Measurements from ENCODE around the gene BICRAL.
A peak's percentile ranks its signal among the peaks of the same experiment; 100 is the strongest.

BICRAL gene

DNA sequence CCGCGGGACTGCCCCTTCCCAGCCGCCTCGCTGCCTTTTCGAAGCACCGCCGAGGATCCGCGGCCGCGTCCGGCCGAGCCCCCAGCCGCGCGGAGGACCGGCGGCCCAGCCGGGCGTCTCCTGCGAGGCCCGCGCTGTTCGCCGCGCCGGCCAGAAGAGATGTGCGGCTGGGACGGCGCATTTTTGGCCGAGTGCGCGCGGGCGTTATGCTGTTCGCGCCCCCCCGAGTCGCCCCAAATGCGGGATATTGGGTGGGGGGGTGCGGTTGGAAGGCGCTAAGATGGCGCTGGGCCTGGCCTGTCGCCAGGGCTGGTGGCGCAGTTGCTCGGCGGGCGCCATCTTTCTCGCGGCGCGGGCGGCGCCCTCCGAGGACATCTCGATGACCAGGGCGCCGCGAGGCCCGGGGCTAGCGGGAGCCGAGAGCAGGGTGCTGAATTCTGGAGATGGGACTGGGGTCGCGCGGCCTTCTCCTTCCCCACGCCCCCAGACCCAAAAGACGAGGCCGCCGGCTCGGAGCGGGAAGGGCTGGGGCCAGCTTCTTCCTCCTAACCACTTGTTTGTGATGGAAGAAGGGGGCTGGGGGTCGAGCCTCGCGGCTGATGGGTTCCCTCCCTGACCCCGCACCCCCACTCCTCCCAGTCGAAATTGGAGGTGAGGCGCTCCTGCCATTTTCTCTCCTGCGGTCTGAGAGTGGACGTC is 1.5 kb downstream of the BICRAL start:
- TF ChIP-seq, protein P1, sequence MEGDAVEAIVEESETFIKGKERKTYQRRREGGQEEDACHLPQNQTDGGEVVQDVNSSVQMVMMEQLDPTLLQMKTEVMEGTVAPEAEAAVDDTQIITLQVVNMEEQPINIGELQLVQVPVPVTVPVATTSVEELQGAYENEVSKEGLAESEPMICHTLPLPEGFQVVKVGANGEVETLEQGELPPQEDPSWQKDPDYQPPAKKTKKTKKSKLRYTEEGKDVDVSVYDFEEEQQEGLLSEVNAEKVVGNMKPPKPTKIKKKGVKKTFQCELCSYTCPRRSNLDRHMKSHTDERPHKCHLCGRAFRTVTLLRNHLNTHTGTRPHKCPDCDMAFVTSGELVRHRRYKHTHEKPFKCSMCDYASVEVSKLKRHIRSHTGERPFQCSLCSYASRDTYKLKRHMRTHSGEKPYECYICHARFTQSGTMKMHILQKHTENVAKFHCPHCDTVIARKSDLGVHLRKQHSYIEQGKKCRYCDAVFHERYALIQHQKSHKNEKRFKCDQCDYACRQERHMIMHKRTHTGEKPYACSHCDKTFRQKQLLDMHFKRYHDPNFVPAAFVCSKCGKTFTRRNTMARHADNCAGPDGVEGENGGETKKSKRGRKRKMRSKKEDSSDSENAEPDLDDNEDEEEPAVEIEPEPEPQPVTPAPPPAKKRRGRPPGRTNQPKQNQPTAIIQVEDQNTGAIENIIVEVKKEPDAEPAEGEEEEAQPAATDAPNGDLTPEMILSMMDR (conservative IDR thresholded peaks at IDR 0.05; ENCODE audit: low read depth, low read length), result no peak; the same call in 1 of the 2 replicates
- Histone ChIP-seq H3K4me1 (ENCODE audit: low read depth, poor library complexity, severe bottlenecking) (peaks cover 45% of the 10 kb centered on the region), H4K20me1 (ENCODE audit: insufficient read depth) (no peaks in the 10 kb centered on the region), H3K36me3 (ENCODE audit: insufficient read depth) (no peaks in the 10 kb centered on the region), H3K4me2 (peak overlapping the region; percentile 83), H3K27me3 (ENCODE audit: insufficient read depth, low read depth) (no peaks in the 10 kb centered on the region), H3K27ac (peak overlapping the region; percentile 99), H3K9ac (peak overlapping the region; percentile 100), H3K79me2 (ENCODE audit: insufficient read depth, low read depth) (peaks cover 64% of the 10 kb centered on the region), H2AFZ (ENCODE audit: low read depth) (peak overlapping the region; percentile 58), H3K4me3 (IDR thresholded peaks at IDR 0.05; ENCODE audit: insufficient read depth, low read depth, low read length) (peak overlapping the region; percentile 64)

DNA sequence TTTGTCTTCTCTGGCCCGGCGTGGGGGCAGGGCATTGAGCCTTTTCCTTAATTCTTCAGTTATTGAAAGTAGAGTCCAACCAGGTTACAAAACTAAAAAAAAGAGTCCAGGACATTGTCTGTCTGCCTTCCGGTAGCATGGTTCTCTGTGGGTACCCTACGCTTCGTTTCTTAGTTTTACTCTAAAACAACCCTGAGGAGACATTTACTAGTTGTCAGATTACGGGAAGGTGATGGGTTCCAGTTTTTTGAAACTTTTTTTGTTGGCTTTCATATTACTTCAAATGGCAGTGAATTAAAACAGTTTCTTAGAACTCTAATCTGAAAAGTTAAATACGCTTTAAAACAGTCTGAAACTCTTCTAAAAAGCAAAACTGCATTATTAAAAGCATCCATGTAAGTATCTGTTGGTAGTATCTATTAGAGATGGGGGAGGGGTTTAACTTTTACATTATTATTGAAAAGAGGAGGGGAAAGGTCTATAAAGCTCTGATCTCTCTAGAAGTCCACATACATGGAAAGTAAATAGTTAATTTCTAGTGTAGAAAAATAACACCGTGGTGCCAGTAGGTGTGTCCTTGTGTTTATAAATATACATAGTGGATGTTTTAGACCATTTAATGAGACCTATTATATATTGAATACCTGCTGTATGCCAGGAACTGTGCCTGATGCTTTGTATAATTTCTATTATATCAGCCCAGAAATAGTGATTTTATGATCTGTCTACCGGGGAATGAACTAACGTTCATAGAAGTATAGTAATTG is 2.2 kb downstream of the BICRAL start:
- Histone ChIP-seq H3K27ac (peak overlapping the region; percentile 99), H3K4me3 (IDR thresholded peaks at IDR 0.05; ENCODE audit: insufficient read depth, low read depth, low read length) (peak overlapping the region; percentile 64), H3K36me3 (ENCODE audit: insufficient read depth) (no peaks in the 10 kb centered on the region), H3K4me2 (peak overlapping the region; percentile 83), H4K20me1 (ENCODE audit: insufficient read depth) (no peaks in the 10 kb centered on the region), H3K27me3 (ENCODE audit: insufficient read depth, low read depth) (no peaks in the 10 kb centered on the region), H3K9ac (peak overlapping the region; percentile 100), H3K4me1 (ENCODE audit: low read depth, poor library complexity, severe bottlenecking) (peaks cover 50% of the 10 kb centered on the region), H3K79me2 (ENCODE audit: insufficient read depth, low read depth) (peaks cover 70% of the 10 kb centered on the region), H2AFZ (ENCODE audit: low read depth) (peak overlapping the region; percentile 58)
- TF ChIP-seq, protein P1 (conservative IDR thresholded peaks at IDR 0.05; ENCODE audit: low read depth, low read length), result no peak

DNA sequence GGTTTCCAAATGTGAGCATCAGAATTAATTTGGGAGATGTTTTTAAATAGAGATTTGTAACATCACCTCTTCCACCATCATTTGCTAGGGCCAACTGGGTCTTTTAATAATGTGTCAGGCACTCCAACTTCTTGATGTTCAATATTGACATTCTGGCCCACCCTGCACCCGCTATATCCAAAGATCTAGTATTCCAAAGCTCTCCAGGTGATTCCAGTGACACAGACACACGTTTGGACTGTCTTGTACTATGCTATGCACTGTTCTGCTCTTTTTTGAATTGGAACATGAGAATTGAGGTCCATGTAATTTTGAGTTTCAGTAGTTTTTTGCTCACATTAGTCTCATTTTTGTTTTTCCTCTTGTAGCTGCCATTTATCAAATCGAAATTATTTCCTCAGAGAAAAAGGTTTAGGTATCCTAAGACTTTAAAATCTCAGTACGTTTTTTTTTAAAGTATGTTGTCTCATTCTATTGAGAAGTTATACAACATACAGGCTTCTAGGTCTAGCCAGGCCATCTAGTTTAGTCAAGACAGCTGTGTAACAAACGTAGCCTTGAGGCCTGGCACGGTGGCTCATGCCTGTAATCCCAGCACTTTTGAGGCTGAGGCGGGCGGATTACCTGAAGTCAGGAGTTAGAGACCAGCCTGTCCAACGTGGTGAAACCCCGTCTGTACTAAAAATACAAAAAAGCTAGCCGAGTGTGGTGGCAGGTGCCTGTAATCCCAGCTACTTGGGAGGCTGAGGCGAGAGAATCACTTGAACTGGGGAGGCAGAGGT is 3.1 kb downstream of the BICRAL start:
- Histone ChIP-seq H3K36me3 (ENCODE audit: insufficient read depth) (no peaks in the 10 kb centered on the region), H3K79me2 (ENCODE audit: insufficient read depth, low read depth) (peaks cover 70% of the 10 kb centered on the region), H3K9ac (no peak overlapping the region; the same call in 1 of the 2 replicates), H3K4me1 (ENCODE audit: low read depth, poor library complexity, severe bottlenecking) (peaks cover 56% of the 10 kb centered on the region), H3K4me2 (peak overlapping the region; percentile 83; the same call in 1 of the 2 replicates), H2AFZ (ENCODE audit: low read depth) (no peak overlapping the region), H4K20me1 (ENCODE audit: insufficient read depth) (no peaks in the 10 kb centered on the region), H3K27me3 (ENCODE audit: insufficient read depth, low read depth) (no peaks in the 10 kb centered on the region), H3K4me3 (IDR thresholded peaks at IDR 0.05; ENCODE audit: insufficient read depth, low read depth, low read length) (no peak overlapping the region), H3K27ac (no peak overlapping the region)
- TF ChIP-seq, protein P1 (conservative IDR thresholded peaks at IDR 0.05; ENCODE audit: low read depth, low read length), result no peak

DNA sequence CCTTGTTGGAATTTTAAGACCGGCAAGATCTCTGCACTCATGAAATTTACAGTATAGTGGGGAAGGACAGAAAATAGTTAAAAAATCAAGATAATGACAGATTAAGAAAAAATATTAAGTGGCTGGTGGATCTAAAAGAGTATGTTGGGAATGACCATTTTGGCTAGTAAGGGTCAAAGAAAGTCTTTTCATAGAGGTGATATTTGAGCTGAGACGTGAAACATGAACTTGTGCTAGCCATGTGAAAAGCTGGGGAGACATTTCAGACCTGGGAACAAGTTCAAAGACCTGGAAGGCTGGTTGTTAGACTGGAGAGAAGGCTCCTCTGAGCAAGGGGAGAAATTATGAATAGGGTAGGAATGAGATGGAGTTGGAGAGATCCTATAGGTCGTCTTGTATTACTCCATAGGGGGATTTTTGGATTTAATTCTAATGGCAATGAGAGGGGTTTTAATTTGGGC is 4.7 kb downstream of the BICRAL start:
- H3K4me2 ChIP-seq, result no peak overlapping the region
- H3K27me3 ChIP-seq (ENCODE audit: insufficient read depth, low read depth), result no peaks in the 10 kb centered on the region
- H3K9ac ChIP-seq, result no peak overlapping the region
- TF ChIP-seq, protein P1 (conservative IDR thresholded peaks at IDR 0.05; ENCODE audit: low read depth, low read length), result no peak
- no peak overlapping the region for H3K4me3 ChIP-seq (IDR thresholded peaks at IDR 0.05; ENCODE audit: insufficient read depth, low read depth, low read length)
- no peak overlapping the region for H3K27ac ChIP-seq
- peaks cover 56% of the 10 kb centered on the region for H3K79me2 ChIP-seq (ENCODE audit: insufficient read depth, low read depth)
- peaks cover 51% of the 10 kb centered on the region for H3K4me1 ChIP-seq (ENCODE audit: low read depth, poor library complexity, severe bottlenecking)
- H4K20me1 ChIP-seq (ENCODE audit: insufficient read depth), result no peaks in the 10 kb centered on the region
- no peak overlapping the region for H2AFZ ChIP-seq (ENCODE audit: low read depth)
- H3K36me3 ChIP-seq (ENCODE audit: insufficient read depth), result no peaks in the 10 kb centered on the region

All from KMS-11 (cell line).